Dedifferentiated amniotic fluid mesenchymal stem cell (primary cell): ENCODE results near the gene QRFP.
A peak's percentile ranks its signal among the peaks of the same experiment; 100 is the strongest.
"Not testable (repeated sequence)": the region's sequence is repeated elsewhere in the genome, so short reads cannot be mapped to it uniquely, and the experiment has no call there.

Source experiments
- DNase-seq: peaks from one replicate; pipeline ENCODE4 v3.0.0-alpha.2; 2016; ENCODE audit errors: extremely low spot score

Gene QRFP

GRCh38 chr9:130849356-130849755 lies 47.3 kb downstream of the QRFP start:
- no peak for DNase-seq

- DNase-seq, result not testable (repeated sequence)
Measured at GRCh38 chr9:130848514-130848913, 48.1 kb downstream of the QRFP start.

- DNase-seq, result peak; percentile 97
Measured at GRCh38 chr9:130847306-130848217, 49.0 kb downstream of the QRFP start.

GRCh38 chr9:130846487-130847305 lies 49.9 kb downstream of the QRFP start:
- peak; percentile 48 for DNase-seq

- peak; percentile 63 for DNase-seq
Measured at GRCh38 chr9:130845901-130846481, 50.6 kb downstream of the QRFP start.

GRCh38 chr9:130845254-130845653 lies 51.4 kb downstream of the QRFP start:
- no peak for DNase-seq

GRCh38 chr9:130844044-130844451 lies 52.6 kb downstream of the QRFP start:
- DNase-seq, result no peak

GRCh38 chr9:130843049-130843908 lies 53.3 kb downstream of the QRFP start:
- DNase-seq, result no peak
